Astrocyte of the cerebellum (primary cell): ENCODE measurements around the gene TSHB.

Experiments
- DNase-seq: peaks from one replicate; pipeline ENCODE4 v3.0.0-alpha.2; 2011; ENCODE audit warnings: low read depth
- H3K4me3 ChIP-seq: 2 replicates; pipeline ENCODE4 v1.5.1; 2011; ENCODE audit warnings: mild to moderate bottlenecking, low read depth, low read length, moderate library complexity
- in situ Hi-C: cut with HindIII; loops from 2 replicates; pipeline ENCODE4 v1.10.0; 2017; ENCODE audit warnings: low sequenced_read_pairs
- TF ChIP-seq, protein P1 (sequence below): IDR thresholded peaks from 2 replicates; pipeline ENCODE4 v1.5.1; 2012; ENCODE audit warnings: low read length, low read depth, moderate library complexity, mild to moderate bottlenecking; ENCODE audit errors: missing control alignments

Gene TSHB

DNA sequence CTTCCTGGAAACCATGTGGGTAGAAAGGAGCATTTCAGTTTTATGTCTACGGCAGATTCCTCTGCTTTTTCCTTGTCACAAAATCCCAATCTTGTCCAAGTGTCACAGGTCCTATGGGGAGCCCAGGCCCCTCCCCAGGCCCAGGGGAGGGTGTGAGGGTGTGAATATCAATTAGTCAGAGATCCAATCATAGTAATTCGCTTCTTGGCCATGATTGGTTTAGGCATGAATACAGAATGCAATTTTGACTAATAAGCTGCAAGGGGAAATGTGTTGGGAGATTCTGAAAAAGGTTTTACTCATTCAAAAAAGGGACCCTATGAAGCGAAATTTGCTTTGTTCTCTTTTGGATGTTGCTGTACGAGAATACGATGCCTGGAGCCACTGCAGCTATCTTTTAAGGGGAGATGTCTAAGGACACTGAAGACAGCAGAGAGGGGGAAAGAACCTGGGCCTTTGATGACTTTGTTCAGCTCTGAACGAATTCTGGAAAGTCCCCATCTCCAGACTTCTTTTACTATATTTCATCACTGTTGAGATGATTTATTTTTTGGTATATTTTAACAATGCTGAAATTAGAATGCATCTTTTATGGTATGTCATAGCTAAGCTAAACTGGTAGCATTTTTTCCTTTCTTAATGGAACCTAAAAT, 41.5 kb downstream of the TSHB start:
- H3K4me3 ChIP-seq, result no peak overlapping the region
- no peak for DNase-seq
- in situ Hi-C loops, result no loop called here
- TF ChIP-seq, protein P1, sequence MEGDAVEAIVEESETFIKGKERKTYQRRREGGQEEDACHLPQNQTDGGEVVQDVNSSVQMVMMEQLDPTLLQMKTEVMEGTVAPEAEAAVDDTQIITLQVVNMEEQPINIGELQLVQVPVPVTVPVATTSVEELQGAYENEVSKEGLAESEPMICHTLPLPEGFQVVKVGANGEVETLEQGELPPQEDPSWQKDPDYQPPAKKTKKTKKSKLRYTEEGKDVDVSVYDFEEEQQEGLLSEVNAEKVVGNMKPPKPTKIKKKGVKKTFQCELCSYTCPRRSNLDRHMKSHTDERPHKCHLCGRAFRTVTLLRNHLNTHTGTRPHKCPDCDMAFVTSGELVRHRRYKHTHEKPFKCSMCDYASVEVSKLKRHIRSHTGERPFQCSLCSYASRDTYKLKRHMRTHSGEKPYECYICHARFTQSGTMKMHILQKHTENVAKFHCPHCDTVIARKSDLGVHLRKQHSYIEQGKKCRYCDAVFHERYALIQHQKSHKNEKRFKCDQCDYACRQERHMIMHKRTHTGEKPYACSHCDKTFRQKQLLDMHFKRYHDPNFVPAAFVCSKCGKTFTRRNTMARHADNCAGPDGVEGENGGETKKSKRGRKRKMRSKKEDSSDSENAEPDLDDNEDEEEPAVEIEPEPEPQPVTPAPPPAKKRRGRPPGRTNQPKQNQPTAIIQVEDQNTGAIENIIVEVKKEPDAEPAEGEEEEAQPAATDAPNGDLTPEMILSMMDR, result no peak

DNA sequence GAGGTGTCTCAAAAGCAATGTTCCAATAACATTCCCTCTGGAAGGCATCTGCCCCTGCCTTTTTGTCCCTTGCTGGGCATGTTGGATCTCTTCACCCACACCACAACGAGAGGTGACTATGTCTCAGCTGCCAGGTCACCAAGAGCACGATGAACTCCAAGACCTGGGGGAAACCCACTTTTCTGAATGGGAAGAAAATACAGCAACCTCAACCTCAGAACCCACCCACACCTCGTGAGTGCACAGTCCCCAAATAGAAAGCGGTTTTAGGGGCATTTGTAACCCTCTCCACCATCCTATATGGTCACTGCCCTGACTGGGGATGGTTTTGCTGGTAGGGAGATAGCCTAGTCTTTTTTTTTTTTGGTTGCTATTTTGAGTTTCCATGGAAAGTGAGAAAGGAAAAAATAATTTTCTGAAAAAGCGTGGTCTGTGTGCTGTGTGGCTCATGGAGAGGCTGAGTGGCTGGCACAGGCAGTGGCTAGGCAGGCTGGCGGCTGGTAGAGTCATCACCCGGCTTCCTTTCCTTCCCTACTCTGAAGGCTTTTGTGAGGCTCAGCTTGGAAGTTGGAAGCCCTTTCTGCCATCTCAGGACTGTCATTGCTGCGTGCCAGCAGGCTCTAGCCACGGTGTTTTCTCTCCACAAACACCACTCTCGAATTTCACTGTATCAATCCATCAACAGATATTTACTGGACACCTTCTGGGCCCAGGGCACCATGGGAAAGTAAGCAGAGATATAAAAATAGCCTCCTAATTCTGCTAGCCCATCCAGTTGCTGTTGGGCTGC, 43.9 kb downstream of the TSHB start:
- DNase-seq, result no peak
- in situ Hi-C loops, result no loop called here
- no peak overlapping the region for H3K4me3 ChIP-seq
- TF ChIP-seq, protein P1, result no peak

DNA sequence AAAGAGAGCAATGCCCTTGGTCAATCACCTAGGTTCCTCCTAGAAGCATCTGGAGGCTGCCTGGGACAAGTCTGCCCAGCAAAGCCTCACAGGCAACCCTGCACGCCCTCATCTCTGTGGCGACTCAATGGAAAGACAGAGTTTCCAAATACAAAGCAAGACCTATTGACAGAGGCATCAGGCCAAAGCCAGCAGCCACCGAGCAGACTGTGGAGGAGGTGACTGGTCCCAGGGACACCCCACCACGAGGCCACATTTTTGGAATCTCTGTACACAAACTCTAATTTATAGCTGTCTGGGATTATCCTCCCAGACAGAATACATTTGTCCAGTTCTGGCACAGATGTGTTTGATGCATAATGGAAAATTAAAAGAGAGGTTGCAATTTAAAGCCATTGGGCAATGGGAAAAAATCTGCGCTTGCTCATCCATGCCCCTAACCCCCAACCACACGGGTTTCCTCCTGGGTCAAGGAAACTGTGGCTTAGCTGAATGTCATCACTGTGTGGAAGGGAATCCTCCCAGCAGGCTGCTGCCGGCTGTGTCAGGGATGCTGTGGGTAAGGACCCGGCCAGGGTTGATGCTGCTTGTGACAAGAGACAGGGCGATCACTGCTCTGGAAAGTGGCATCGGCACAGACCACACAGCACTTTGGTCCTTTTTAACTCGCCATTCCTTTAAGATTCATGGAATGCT, 45.4 kb downstream of the TSHB start:
- no peak overlapping the region for H3K4me3 ChIP-seq
- in situ Hi-C loops, result no loop called here
- TF ChIP-seq, protein P1, result no peak
- no peak for DNase-seq

DNA sequence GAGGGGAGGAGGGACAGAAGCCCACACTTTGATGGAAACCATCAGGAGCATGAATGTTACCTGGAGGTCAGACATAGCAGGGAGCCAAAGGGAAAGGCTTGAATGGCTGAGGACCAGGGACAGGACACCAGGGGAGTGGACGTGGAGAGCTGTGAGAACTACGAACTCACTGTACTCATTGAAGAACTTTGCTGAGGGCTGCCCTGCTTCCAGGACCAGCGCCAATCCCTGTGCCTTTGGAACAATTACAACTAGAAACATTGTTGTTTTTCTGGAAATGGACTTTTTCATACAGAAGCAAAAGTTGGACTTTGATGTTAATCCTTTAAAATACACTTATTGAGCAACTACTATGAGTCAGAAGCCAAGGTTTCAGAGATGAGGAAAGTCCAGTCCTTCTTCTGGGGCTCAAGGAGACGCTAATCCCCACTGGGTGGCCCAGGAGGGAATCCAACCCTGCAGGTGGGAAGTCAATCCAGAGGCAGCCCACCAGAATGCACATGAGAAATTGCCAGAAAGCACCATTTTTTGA, 46.8 kb downstream of the TSHB start:
- no peak overlapping the region for H3K4me3 ChIP-seq
- TF ChIP-seq, protein P1, result no peak
- DNase-seq, result no peak
- in situ Hi-C loops, result no loop called here

DNA sequence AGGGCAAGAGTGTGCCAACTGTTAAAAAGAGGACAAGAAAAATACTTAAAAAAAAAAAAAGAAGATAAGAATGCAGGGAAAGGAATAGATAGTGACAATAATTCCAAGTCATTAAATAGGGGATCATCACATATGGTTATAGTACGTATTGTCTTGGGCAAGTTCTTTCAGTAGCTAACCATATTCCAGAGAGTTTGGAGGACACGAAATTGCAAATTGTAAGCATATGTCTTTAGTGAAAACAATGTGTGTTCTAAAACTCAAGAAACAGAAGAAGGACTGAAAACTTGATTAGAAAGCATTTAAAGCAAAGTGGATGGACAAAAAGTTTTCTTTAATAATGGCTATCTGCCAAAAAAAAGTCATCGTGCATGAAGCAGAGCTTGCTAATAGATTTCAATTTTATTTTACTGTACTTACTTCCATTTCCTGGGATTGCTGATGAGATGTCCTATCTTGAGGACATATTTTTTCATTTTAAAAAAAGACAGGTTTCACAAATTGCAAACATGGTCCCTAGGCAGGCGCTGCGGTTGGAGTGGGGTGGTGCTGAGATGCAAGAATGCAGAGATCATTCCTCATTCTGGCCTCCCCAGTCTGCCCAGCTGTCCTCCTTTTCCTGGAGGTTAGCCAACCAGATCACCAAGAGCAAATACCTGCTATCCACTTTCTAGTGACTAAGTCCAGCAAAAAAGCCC, 47.8 kb downstream of the TSHB start:
- H3K4me3 ChIP-seq, result no peak overlapping the region
- in situ Hi-C loops, result no loop called here
- TF ChIP-seq, protein P1, result no peak
- DNase-seq, result no peak

DNA sequence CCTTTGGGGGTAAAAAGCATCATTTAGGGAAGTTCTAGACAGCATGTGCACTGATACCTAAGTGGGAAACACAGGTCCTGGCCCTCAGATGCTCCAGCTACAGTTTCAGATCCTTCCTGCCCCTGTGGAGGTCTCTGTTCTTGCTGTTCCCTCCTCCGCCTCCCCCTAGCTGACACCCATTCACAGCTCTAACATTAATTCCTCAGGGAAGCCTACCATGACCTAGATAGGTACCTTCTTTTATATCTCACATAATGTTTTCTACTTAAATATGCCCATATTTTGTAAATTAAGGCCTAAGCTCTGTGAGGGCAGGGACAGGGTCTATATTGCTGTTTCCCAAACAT, 48.3 kb downstream of the TSHB start:
- TF ChIP-seq, protein P1, result no peak
- H3K4me3 ChIP-seq, result no peak overlapping the region
- in situ Hi-C loops, result no loop called here
- DNase-seq, result no peak
